Right ventricle myocardium inferior (tissue), 1 donor: ENCODE results near the gene TASOR2. TPM values are rescaled to one million over a fixed set of nuclear protein-coding genes. Genes with fewer than 3 reads are reported as not detected.

ENCODE experiments used
- ATAC-seq: fragments of 200-7000 bp; cut with Tn5 transposase; one replicate; pipeline ENCODE4 v1.9.1; 2020; ENCODE audit warnings: mild to moderate bottlenecking, moderate library complexity
- DNase-seq: peaks from one replicate; pipeline ENCODE4 v3.0.0; 2021; ENCODE audit errors: missing footprints
- intact Hi-C: fragments of 100-400 bp; cut with DNase I; formaldehyde crosslinking; loops from one replicate; pipeline ENCODE4 v1.11.0; 2022
- long read RNA-seq: library from polyadenylated mRNA; unstranded; transcript quantifications from one replicate; pipeline ENCODE4 v2.0.0, GENCODE V29; 2021
- total RNA-seq: library from RNA; stranded (reverse); fragmentation: NEBNext Ultra II Directional; extraction: Animal tissue kit (Norgen Biotek cat#: 25700); gene quantifications from one replicate; pipeline ENCODE4 v1.2.1, GENCODE V29; 2021
- donor health status: DM: no; HTN: yes; CAD: no; lungs with severe emphysema.

The TASOR2 gene
- 36.7 TPM for total RNA-seq
- long read RNA-seq, partial matches to known transcripts = 2 of 3 reads
- long read RNA-seq, other reads (novel, unspliced or antisense) = 1 of 3 reads

DNA sequence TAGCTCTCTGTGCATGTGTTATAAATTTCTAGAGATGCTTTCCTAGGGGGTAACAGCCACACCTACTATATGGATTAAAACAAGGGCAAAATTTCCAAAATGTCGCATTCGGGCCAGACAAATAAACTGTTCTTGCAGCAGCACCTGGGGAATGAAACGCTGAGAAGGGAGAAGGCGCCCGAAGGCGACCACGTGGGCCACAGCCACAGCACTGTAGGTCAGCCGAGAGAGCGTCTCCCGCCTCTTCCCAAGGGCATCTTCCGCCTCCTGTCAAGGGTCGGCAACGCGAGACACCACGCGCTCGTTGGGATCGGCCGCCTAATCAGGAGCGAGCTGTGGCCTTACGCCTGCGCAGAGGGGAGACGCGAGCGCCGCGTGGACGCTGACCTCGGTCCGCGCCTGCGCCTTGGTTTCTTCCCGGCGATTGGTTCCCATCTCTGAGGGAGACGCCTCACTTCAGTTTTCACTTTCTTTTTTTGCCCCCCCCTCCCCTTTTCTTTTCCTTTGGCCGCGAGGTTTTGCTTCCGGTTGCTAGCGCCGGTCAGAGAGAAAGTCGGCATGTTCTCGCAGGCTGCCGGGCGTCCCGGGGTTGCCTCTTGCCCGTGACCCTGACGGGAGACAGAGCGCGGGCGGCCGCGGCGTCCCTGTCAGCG lies at the start of gene TASOR2:
Gene TASOR2 (plus strand): TSS at position 521 of the 653 bp plus-strand sequence. CDS start 35,805 bp downstream, outside the sequence.
- peak; percentile 99 for DNase-seq
- intact Hi-C loops = loop anchor here (1.0 to 5.0 kb wide), 4 partner anchors 39 to 208 kb away; partner anchors contain the start of genes FBH1 and GDI2
- peak; percentile 98 for ATAC-seq

DNA sequence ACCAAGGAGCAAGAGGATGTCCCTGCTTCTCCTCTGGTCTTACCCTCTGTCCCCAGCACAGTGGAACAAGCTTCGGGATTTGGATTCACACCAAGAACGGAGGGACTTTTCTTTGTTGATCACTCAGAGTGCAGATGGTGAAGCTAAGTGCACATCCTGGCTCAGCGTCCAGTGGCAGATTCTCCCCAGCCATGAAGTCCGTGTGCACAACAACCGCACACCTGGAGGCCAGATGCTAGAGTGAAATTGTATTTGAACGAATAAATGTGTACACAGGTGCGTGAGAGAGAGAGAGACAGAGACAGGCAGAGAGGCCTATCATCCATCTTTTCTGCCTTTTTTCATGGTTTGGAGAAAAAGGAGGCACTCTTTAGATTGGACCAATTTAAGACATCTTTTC lies 49.7 kb upstream of the TASOR2 start:
- no peak for DNase-seq
- intact Hi-C loops = loop anchor here (5.0 kb wide), 1 partner anchor 32 kb away; the partner anchor contains the start of gene ASB13
- no peak for ATAC-seq

- ATAC-seq = no peak
- intact Hi-C loops = no loop called here
- no peak for DNase-seq
These were observed 46.1 kb upstream of the TASOR2 start for GRCh38 chr10:5638494-5638893.

GRCh38 chr10:5639066-5639465 lies 45.6 kb upstream of the TASOR2 start:
- no peak for ATAC-seq
- intact Hi-C loops = no loop called here

DNA sequence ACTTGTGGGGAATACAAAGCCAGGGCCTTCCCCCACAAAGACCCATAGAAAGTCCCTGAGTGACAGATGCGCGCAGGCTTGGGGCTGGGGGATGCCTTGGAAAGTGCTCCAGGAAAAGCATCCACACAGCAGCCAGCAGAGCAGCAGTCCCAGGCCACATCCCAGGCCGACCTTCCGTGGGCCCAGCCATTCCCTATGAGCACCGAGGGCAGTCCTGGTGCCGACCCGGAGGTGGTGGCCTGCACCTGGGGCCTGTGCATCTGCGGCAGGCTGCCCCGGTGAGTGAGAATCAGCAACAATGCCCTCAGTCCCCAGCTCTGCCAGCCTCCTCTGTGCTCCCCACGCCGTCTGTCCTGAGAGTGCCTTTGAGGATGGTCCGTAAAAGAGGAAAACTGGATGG lies 44.6 kb upstream of the TASOR2 start:
- intact Hi-C loops = no loop called here
- DNase-seq (no peak), ATAC-seq (no peak)

More at GRCh38 chr10:5639066-5639465, 45.6 kb upstream of the TASOR2 start:
- DNase-seq = no peak

GRCh38 chr10:5640501-5640900 lies 44.1 kb upstream of the TASOR2 start:
- DNase-seq (no peak), ATAC-seq (no peak)
- intact Hi-C loops = no loop called here

DNA sequence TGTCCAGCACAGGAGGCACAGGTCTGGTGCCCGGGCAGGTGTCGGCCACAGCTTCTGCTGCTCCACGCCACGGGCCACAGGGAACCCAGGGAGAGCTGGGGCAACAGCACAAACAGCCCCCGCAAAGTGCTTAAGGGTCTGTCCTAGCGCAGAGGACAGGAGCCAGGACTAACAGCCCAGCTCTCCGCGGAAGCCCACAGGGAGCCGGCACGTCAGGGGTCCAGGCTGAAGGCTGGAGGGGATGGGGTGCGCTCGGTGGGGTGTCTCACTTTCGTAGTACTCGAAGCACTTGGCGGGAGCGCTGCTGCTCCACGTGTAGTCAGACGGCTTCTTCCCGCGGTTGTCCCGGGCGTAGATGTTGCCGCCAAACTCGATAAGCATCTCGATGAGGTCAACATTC lies 43.1 kb upstream of the TASOR2 start:
- DNase-seq (no peak), ATAC-seq (no peak)
- intact Hi-C loops = no loop called here

GRCh38 chr10:5643346-5644067 lies 41.1 kb upstream of the TASOR2 start:
- intact Hi-C loops = no loop called here
- no peak for DNase-seq
- peak; percentile 39 for ATAC-seq

GRCh38 chr10:5644930-5645329 lies 39.7 kb upstream of the TASOR2 start:
- no peak for DNase-seq
- no peak for ATAC-seq
- intact Hi-C loops = loop anchor here (1.0 kb wide), 1 partner anchor 39 kb away; the partner anchor contains the start of gene TASOR2

- intact Hi-C loops = loop anchor here (1.0 kb wide), 1 partner anchor 39 kb away; the partner anchor contains the start of gene TASOR2
- DNase-seq (no peak), ATAC-seq (peak; percentile 58)
These were observed 39.3 kb upstream of the TASOR2 start for GRCh38 chr10:5645375-5645774.

DNA sequence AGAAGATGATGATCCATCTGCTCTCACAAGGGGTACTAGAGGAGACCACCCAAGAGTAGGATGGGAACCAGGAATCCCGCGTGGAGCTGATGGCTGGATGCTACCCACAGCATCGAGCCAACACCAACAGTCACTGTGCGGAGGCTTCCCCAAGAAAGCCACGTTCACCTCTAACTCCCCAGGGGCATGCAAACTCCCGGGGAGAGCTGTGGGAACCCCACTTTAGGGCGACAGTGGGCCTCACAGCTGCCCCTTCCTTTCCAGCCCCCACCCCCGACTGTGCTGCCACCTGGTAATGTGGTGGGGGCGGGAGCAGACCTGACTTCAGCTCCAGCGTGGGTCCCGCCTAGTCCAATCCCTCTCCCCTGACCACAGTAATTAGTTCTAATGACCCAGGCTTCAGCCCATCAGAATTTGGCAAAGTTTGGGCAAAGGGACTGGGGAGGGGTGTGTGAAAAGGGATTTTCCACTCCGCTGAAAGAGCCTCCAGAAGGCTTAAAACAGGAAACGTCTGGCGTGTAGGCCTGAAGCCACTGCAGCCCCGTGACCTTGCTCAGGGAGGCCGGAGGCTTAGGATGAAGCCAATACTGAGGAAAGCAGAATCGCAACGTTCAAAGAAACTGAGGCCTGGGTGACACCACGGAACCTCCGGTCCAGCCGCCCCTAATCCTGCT lies 38.6 kb upstream of the TASOR2 start:
- intact Hi-C loops = loop anchor here (1.0 kb wide), 1 partner anchor 38 kb away; the partner anchor contains the start of gene TASOR2
- ATAC-seq (peak; percentile 78), DNase-seq (no peak)

DNA sequence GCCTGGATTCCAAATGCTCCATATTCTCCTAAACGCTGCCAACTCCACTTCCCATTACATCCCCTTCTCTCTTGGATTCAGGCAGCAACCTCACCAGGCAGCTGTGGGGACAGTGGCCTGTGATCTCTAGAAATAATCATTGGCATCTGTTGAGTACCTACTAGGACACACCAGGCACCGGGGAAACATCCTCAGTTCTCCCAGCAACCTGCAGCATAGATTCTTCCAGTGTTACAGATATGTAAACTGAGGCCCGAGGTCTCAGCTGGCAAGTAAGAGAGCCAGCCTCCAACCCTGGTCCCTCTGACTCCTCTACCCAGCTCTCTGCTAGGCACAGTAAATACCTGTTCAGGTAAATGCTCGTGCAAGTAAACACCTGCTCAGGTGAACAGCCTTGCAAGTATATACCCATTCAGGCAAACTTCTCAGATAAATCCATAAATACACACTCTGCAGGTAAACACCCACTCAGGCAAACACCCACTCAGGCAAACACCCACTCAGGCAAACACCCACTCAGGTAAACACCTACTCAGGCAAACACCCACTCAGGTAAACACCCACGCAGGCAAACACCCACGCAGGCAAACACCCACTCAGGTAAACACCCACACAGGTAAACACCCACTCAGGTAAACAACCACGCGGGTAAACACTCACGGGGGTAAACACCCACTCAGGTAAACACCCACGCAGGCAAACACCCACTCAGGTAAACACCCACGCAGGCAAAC lies 37.0 kb upstream of the TASOR2 start:
- no peak for DNase-seq
- ATAC-seq = no peak
- intact Hi-C loops = no loop called here

DNA sequence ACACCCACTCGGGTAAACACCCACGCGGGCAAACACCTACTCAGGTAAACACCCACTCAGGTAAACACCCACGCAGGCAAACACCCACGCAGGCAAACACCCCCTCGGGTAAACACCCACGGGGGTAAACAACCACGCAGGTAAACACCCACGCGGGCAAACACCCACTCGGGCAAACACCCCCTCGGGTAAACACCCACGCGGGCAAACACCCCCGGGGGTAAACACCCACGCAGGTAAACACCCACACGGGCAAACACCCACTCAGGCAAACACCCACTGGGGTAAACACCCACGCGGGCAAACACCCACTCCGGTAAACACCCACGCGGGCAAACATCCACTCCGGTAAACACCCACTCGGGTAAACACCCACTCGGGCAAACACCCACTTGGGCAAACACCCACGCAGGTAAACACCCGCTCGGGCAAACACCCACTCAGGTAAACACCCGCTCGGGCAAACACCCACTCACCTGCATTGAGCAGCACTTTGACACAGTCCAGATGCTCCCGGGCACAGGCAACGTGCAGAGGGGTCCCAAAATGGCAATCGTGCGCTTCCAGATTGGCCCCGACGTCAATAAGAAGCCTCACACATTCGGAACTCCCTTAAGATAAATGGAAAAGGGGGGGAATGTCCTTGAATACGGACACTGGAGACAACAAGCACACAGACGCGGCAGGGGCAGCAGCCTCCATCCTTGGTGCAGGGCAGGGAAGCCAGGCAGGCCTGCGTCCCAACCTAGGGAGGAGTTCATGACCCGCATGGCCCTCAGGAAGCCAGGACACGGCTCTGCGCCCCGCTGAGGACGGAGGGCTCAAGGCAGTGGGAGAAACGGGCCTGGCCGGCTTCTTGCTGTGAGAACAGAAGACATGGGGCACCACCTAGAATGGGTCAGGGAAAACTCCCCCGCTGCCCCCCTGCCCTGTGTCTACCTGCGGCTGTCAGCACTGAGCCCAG lies 35.9 kb upstream of the TASOR2 start:
- ATAC-seq (no peak), DNase-seq (no peak)
- intact Hi-C loops = no loop called here

- ATAC-seq (no peak), DNase-seq (no peak)
- intact Hi-C loops = no loop called here
These were observed 34.9 kb upstream of the TASOR2 start for GRCh38 chr10:5649746-5650145.

DNA sequence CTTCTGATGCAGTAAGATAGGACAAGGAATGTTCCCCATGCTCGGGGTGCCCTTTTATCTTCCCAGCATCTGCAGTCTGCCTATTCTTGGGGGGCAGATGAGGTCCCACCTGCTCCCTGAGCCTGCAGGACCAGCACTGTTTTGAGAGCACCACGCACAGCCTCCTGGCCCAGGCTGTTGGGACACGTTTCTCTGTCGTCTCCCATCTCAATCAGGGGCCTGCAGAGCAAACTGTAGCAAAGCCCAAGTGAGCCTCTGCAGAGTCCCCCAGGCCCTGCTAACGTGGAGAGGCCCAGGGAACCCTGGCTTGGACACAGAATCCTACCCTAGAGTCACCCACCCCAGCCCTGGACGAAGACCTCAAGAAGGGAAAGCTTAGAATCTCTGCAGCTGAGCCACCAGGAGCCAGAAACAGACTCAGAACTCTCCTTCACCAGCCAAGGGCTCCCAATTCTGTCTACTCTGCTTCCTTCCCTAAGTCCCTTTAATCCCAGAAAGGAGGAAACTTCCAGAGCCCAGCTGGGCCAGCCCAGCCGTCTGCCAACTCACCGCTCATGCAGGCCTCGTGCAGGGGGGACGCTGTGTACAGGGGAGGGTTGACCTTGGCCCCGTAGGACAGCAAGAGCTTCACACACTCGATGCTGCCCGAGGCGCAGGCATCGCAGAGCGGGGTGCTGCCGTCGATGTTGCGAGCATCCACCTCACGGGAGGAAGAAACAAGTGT lies 33.8 kb upstream of the TASOR2 start:
- DNase-seq (no peak), ATAC-seq (no peak)
- intact Hi-C loops = no loop called here

DNA sequence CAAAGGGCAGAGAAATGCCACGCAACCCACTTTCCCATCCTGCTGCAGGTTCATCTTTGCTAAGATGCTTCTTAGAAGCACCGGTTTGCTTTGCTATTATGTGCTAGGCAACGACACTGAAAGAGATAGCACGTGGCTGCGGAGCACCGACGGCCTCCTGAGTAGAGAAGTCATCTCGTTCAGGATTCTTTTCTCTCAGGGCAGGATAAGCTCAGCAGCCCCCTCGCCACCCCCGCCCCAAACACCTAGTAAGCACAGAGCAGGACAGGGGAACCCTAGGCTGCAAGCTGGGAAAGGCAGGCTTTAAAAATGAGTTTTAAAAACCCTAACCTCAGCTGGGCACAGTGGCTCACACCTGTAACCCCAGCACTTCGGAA lies 33.3 kb upstream of the TASOR2 start:
- DNase-seq = no peak
- intact Hi-C loops = no loop called here
- no peak for ATAC-seq

DNA sequence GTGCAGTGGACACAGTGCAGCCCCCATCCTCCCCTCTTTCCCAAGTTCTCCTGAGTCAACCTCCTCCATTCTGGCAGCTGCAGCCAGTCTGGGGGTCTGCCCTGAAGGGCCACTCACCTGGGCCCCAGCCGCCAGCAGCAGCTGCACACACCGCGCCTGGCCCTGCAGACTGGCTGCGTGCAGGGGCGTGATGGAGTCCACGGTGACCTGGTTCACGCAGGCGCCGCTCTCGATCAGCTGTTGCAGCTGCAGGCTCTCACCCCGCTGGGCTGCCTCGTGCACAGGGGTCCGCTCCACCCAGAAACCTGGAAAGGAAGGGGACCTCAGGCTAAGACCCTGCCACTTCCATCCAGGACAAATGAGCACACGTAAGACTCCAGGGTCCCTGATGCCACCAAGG lies 31.9 kb upstream of the TASOR2 start:
- intact Hi-C loops = no loop called here
- ATAC-seq (no peak), DNase-seq (no peak)
